OCI-LY1 (cell line): Measurements from ENCODE around the gene SNAI3.

ENCODE experiments used
- EZH2 ChIP-seq: fragments of 200-600 bp; sonication (generic), shearing (Covaris generic); IDR thresholded peaks from 2 replicates; pipeline ENCODE4 v1.8.0; 2017; ENCODE audit warnings: borderline replicate concordance, mixed run types, mild to moderate bottlenecking, antibody characterized with exemption, low read length, moderate library complexity, mixed read lengths
- TF ChIP-seq, protein P1 (sequence below): fragments of 200-600 bp; sonication (generic), shearing (Covaris generic); IDR thresholded peaks from 2 replicates; pipeline ENCODE4 v1.5.1; 2017; ENCODE audit warnings: mild to moderate bottlenecking, antibody characterized with exemption, low read length, moderate library complexity, mixed read lengths

DNA sequence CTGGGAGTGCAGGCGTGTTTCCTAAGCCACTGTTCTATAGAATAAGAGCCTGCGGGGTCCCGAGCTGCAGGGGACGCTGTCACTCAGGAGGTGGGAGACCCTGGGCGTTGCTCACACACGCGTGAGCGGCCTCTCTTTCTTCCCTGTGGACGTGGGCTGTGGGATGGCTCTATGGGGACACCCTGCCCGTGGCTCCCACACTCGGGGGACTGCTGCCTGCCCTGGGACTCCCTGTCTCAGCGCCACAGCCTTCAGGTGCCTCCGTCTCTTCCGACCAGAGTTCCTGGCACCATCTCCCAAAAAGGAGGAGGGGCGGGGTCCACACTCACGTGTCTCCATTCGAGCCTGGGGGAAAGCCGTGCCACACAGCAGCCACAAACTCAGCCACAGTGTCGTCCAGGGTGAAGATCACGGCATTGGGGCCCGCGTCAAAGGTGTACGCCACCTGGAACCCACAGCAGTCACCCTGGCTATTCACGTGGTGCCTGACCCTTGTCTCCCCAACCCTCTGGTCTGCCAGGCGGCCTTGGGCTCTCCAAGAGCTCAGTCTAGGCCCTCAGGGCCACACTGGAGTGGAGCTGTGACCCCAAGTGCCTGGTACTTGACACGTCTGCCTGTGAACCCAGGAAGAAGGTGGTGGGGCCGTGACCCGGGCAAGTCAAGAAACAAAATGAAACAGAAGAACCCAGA lies 31.8 kb downstream of the SNAI3 start:
- TF ChIP-seq, protein P1, sequence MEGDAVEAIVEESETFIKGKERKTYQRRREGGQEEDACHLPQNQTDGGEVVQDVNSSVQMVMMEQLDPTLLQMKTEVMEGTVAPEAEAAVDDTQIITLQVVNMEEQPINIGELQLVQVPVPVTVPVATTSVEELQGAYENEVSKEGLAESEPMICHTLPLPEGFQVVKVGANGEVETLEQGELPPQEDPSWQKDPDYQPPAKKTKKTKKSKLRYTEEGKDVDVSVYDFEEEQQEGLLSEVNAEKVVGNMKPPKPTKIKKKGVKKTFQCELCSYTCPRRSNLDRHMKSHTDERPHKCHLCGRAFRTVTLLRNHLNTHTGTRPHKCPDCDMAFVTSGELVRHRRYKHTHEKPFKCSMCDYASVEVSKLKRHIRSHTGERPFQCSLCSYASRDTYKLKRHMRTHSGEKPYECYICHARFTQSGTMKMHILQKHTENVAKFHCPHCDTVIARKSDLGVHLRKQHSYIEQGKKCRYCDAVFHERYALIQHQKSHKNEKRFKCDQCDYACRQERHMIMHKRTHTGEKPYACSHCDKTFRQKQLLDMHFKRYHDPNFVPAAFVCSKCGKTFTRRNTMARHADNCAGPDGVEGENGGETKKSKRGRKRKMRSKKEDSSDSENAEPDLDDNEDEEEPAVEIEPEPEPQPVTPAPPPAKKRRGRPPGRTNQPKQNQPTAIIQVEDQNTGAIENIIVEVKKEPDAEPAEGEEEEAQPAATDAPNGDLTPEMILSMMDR = no peak
- no peak for TF ChIP-seq EZH2
